GM10248 (cell line): Measurements from ENCODE around the gene ZNF474.
"Not testable (repeated sequence)": the region's sequence is repeated elsewhere in the genome, so short reads cannot be mapped to it uniquely, and the experiment has no call there.

Experiments
- CTCF ChIA-PET: fragments of 300-600 bp; sonication (Branson Sonifier 250); formaldehyde crosslinking; extraction: SDS; loops from one replicate; lab custom pipeline; 2021; ENCODE audit warnings: antibody characterized with exemption; lab: Yijun Ruan, JAX
- POLR2A ChIA-PET: fragments of 350-650 bp; sonication (Branson Sonifier 250); formaldehyde crosslinking; extraction: SDS; loops from one replicate; lab custom pipeline; 2020; ENCODE audit warnings: antibody characterized with exemption; lab: Yijun Ruan, JAX
- DNase-seq: peaks from one replicate; pipeline ENCODE4 v3.0.0; 2012; ENCODE audit errors: extremely low spot score
- TF ChIP-seq, protein P1 (sequence below): IDR thresholded peaks from 2 replicates; pipeline ENCODE4 v1.5.1; 2012; ENCODE audit warnings: mild to moderate bottlenecking, low read depth; ENCODE audit errors: extremely low read depth, missing control alignments, control extremely low read depth

ZNF474 gene

DNA sequence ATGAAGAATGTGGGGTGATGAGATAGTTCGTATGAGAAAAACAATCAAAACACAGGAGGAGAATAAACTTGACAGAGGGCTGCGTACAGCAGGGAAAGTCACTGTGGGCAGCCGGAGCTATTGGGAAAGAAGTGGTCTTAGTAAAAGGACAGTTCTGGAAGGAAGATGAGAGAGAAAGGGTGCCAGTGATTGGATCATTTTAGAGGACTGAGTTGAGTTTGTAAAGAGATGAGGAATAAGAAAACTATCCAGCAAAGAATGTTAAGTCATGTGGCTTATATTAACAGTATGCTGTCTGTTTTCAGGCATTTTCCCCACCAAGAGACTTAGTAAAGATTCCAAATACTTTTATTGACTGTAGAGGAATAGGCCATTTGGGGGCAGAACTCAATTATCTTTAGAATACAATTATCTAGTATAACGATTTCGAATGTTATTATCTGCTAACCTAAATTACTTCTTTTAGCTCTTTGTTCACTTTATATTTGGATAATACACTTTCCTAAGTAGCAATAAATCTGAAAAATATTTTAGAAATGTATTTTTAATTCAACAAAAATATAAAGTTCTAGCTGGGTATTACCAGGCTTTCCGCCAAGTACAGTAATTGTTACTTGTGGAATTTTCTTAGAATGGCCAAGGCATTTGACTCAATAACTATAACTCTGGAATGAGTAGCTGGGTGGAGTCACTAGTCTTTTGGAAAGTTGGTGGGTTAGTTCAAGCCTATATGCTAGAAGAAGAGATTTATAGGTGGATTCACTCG is 35.7 kb upstream of the ZNF474 start:
- no peak for DNase-seq
- ChIA-PET POLR2A (interaction anchor here (0.5 kb wide), 1 partner anchor 11 kb away, joined by 5 read pairs; no protein-coding TSS in a partner anchor), CTCF (interaction anchor here (2.1 kb wide), 1 partner anchor 8 kb away, joined by 9 read pairs; no protein-coding TSS in a partner anchor)
- TF ChIP-seq, protein P1, sequence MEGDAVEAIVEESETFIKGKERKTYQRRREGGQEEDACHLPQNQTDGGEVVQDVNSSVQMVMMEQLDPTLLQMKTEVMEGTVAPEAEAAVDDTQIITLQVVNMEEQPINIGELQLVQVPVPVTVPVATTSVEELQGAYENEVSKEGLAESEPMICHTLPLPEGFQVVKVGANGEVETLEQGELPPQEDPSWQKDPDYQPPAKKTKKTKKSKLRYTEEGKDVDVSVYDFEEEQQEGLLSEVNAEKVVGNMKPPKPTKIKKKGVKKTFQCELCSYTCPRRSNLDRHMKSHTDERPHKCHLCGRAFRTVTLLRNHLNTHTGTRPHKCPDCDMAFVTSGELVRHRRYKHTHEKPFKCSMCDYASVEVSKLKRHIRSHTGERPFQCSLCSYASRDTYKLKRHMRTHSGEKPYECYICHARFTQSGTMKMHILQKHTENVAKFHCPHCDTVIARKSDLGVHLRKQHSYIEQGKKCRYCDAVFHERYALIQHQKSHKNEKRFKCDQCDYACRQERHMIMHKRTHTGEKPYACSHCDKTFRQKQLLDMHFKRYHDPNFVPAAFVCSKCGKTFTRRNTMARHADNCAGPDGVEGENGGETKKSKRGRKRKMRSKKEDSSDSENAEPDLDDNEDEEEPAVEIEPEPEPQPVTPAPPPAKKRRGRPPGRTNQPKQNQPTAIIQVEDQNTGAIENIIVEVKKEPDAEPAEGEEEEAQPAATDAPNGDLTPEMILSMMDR, result no peak

DNA sequence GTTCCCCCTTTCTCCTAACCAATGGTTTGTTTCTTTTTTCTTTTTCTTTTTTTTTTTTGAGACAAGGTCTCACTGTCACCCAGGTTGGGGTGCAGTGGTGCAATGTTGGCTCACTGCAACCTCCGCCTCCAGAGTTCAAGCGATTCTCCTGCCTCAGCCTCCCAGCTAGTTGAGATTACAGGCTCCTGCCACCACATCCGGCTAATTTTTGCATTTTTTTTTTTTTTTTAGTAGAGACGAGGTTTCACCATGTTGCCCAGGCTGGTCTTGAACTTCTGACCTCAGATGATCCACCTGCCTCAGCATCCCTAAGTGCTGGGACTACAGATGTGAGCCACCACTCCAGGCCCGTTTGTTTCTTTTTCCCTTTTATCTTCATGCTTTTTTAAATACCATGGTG is 35.1 kb upstream of the ZNF474 start:
- CTCF ChIA-PET, result interaction anchor here (0.8 kb wide), 1 partner anchor 9 kb away, joined by 3 read pairs; no protein-coding TSS in a partner anchor
- DNase-seq, POLR2A ChIA-PET: not testable (repeated sequence)

DNA sequence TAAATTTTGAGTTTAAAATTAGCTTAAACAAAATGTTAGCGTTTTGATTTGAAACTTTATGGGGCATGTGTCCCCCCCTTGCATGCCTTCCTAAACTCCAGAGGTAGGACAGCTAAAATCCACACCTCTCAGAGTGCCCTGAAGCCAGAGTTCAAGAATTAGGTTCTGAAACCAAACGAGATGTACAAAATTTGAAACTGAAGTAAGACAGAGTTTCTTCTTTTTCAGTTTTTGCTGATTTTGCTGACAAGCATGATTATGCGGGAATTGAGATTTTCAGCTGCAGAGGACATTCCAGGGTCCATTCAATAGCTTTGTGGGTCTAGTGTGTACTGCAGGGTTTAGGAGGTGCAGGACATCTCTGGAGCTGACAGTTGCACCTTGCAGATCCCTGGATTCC is 34.2 kb upstream of the ZNF474 start:
- POLR2A ChIA-PET, result no interaction called here
- CTCF ChIA-PET, result interaction anchor here (0.8 to 1.0 kb wide), 2 partner anchors 10 to 128 kb away, joined by 3 read pairs; no protein-coding TSS in a partner anchor
- TF ChIP-seq, protein P1, result no peak
- no peak for DNase-seq

DNA sequence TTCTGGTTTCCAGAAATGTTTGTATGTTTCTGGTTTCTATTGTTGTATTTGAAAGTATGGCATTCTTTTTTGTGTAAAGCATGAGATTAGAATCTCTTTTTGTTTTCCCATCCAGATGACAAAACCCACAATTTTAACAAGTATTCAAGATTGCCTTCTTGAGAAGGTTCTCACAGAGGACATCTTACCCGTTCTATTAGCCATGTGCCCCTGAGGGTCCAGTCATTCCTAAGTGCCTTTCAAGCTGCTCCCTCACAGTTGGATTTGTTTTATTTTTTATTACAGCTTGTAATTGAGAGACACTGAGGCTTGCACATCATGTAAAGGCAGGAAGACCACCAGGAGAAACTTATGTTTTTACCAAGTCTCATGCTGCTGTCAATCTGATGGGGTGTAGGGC is 32.0 kb upstream of the ZNF474 start:
- TF ChIP-seq, protein P1, result no peak
- ChIA-PET CTCF (interaction anchor here (0.6 to 2.1 kb wide), 3 partner anchors 10 to 131 kb away, joined by 3 to 5 read pairs (median 3); no protein-coding TSS in a partner anchor), POLR2A (no interaction called here)
- no peak for DNase-seq

DNA sequence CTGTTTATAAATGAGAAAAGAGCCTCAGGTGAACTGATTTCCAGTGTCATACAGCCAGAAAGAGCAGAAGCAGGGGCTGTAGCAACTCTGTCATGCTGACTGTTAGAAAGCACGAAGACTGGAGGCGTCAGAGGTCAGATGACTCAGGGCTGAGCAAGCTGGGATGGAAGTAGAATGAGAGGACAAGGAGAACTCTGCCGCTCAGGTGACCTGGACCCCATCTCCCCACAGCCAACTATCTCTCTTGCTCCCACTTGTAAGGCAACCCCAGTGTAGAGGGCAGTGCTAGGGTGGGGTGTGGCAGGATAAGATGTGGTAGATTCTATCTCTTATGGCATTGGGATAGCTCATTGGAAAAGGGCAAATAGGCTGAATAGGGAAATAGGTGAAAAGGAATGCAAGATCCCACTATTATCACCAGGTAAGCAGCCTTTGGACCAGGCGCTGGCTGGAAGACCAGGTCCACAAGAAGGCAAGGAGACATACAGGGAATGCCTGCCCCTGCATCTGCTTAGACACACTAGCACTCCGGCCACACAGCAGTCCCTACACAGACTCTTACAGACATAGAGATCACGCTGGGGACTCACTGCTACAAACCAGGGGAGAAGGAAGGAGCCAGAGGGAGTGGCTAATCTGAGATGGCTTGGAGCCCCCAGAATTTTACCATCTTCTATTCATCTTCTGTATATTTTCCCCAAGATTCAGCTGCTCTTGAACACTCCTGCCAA is 30.1 kb upstream of the ZNF474 start:
- POLR2A ChIA-PET, result no interaction called here
- no peak for DNase-seq
- CTCF ChIA-PET, result interaction anchor here (0.8 kb wide), 1 partner anchor 22 kb away, joined by 4 read pairs; the partner anchor contains the start of gene LOX
- TF ChIP-seq, protein P1, result no peak

DNA sequence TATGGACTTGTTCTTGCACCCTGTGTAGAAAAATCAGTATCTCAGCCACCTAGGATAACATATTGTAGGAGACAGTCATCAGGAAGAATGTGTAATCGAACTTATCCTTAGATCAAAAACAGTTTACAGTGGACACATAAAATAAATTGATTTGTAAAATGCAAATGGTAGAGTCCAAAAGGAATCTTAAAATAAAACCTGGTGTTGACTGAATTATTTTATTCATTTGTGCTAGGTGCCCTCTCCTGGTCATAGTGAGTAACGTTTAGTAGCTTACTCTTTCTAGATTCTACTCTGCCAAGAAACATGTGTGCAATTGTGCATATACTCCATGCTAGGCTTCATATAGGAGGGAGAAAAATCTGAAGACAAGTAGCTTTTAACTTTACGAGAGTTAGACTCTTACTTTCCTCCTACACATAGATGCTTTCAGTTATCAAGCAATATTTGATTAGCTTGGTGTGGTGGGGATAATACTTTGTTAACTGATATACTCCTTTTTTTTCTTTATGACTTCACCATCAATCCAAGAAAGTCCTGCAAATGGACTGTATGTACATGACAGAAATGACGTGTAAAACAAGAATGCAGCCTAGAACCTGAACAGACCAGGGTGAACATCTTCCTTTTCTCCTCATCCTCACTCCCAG is 27.6 kb upstream of the ZNF474 start:
- POLR2A ChIA-PET, result no interaction called here

More for the DNA sequence above, 27.6 kb upstream of the ZNF474 start:
- TF ChIP-seq, protein P1, result peak; percentile 51
- CTCF ChIA-PET, result interaction anchor here (0.9 to 2.4 kb wide), 14 partner anchors 9 to 1448 kb away, joined by 3 to 14 read pairs (median 4); partner anchors contain the start of genes LOX and ZNF474
- no peak for DNase-seq
